IPS-15b (cell line): ENCODE results near the gene EFCAB12.
"Not testable (repeated sequence)": the region's sequence is repeated elsewhere in the genome, so short reads cannot be mapped to it uniquely, and the experiment has no call there.

Experiments used
- H3K27me3 ChIP-seq: one replicate; pipeline ENCODE4 v1.6.1; 2013; ENCODE audit warnings: low read length; ENCODE audit not compliant: control insufficient read depth, insufficient read depth
- H3K36me3 ChIP-seq: one replicate; pipeline ENCODE4 v1.6.1; 2013; ENCODE audit warnings: low read length; ENCODE audit not compliant: control insufficient read depth, insufficient read depth
- H3K4me1 ChIP-seq: one replicate; pipeline ENCODE4 v1.6.1; 2013; ENCODE audit warnings: mild to moderate bottlenecking, low read length; ENCODE audit not compliant: control insufficient read depth, insufficient read depth
- H3K4me3 ChIP-seq: one replicate; pipeline ENCODE4 v1.5.1; 2013; ENCODE audit warnings: low read depth, low read length
- H3K9ac ChIP-seq: one replicate; pipeline ENCODE4 v1.6.1; 2013; ENCODE audit warnings: low read depth, mild to moderate bottlenecking, low read length
- H3K9me3 ChIP-seq: one replicate; pipeline ENCODE4 v1.6.1; 2013; ENCODE audit warnings: mild to moderate bottlenecking, low read length; ENCODE audit not compliant: control insufficient read depth, insufficient read depth

The EFCAB12 gene

GRCh38 chr3:129416415-129416814, 12.0 kb downstream of the EFCAB12 start:
- Histone ChIP-seq H3K9me3 (no peaks in the 10 kb centered on the region), H3K27me3 (peaks cover 11% of the 10 kb centered on the region), H3K4me1 (no peaks in the 10 kb centered on the region), H3K36me3 (peaks cover 2% of the 10 kb centered on the region), H3K4me3 (no peak overlapping the region), H3K9ac (no peak overlapping the region)

DNA sequence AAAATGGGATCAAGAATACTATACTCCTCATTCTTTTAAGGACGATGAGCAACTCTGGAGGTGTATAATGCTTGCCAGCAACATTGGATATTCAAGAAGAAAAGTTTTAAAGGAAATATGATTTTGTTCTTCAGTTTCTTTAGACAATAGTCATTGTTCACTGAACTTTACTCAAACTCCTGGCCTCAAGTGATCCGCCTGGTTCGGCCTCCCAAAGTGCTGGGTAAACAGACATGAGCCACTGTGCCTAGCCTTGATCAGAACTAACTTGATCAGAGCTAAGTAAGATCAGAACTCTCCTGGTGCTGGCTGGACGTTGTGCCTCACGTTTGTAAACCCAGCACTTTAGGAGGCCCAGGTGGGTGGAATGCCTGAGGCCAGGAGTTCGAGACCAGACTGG, 12.6 kb downstream of the EFCAB12 start:
- peaks cover 2% of the 10 kb centered on the region for H3K36me3 ChIP-seq
- no peak overlapping the region for H3K4me3 ChIP-seq
- H3K27me3 ChIP-seq: peaks cover 8% of the 10 kb centered on the region
- no peak overlapping the region for H3K9ac ChIP-seq
- no peaks in the 10 kb centered on the region for H3K9me3 ChIP-seq
- H3K4me1 ChIP-seq: no peaks in the 10 kb centered on the region

GRCh38 chr3:129415378-129415777, 13.1 kb downstream of the EFCAB12 start:
- Histone ChIP-seq H3K9me3 (no peaks in the 10 kb centered on the region), H3K4me1 (no peaks in the 10 kb centered on the region), H3K27me3 (peaks cover 6% of the 10 kb centered on the region), H3K36me3 (peaks cover 2% of the 10 kb centered on the region), H3K4me3 (no peak overlapping the region), H3K9ac (no peak overlapping the region)

DNA sequence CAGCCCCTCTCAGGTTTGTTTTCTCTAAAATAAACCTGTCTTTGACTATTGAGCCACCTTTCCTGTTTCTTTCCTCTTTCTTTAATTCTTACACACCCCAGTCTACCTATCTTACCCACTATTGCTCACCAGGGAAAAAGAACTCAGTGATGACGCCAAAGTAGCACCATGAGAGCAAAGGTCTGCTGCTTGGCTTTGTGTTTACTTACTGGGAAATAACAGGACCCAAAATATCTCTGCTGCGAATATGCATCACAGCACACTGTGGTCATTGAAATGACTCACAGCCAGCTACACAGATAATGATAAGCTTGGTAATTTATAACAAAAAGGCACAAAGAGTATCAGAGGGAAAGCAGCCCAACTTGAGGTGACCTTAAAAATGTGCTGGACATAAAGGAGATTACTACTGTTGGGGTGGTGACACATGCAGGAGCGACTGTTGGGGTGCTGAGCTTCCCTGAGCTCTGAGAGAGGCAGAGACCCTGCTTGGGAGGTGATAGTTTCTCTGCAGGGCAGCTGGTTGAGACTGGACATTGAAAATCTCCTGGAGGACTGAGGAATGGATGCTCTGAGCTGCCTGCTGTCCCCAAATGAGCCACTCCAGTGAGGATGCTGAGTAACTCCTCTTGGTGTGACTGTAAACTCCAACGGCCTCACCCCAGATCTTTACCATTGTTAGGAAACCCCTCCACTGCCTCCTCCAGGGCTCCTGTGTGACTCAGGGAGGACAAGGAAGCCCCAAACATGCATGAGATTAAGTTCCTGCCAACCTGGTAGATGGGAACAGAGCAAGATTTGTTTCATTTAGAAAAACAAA, 14.5 kb downstream of the EFCAB12 start:
- Histone ChIP-seq H3K9me3 (no peaks in the 10 kb centered on the region), H3K27me3 (peaks cover 4% of the 10 kb centered on the region), H3K4me1 (no peaks in the 10 kb centered on the region), H3K4me3 (no peak overlapping the region), H3K9ac (no peak overlapping the region), H3K36me3 (peaks cover 2% of the 10 kb centered on the region)

DNA sequence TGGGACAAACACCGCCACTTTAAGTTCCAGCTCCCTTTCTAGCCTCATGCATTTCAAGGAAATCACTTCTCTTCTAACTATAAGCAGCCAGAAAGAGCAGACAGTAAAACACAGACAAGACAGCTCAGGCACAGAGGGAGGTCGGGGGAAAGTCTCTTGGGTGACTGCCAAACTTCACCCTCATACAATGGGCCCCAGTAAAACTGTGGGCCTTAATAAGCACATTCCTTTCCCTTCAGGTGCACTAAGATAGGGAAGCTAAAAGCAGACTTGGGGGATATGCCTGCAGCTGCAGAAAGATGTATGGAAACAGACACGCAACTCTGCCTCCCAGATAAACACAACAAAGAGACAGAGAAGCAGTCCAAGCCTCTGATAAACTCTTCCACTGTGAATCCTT, 15.2 kb downstream of the EFCAB12 start:
- not testable (repeated sequence) for H3K4me3 ChIP-seq, H3K9ac ChIP-seq, H3K4me1 ChIP-seq, H3K27me3 ChIP-seq, H3K36me3 ChIP-seq, H3K9me3 ChIP-seq

- Histone ChIP-seq H3K9ac (no peak overlapping the region), H3K4me3 (no peak overlapping the region)
Measured at GRCh38 chr3:129412542-129413198, 15.8 kb downstream of the EFCAB12 start.

GRCh38 chr3:129410971-129411370, 17.5 kb downstream of the EFCAB12 start:
- H3K36me3 ChIP-seq: no peaks in the 10 kb centered on the region
- H3K9me3 ChIP-seq: no peaks in the 10 kb centered on the region
- peaks cover 2% of the 10 kb centered on the region for H3K27me3 ChIP-seq
- H3K4me3 ChIP-seq: no peak overlapping the region
- H3K4me1 ChIP-seq: no peaks in the 10 kb centered on the region
- no peak overlapping the region for H3K9ac ChIP-seq

More at GRCh38 chr3:129412542-129413198, 15.8 kb downstream of the EFCAB12 start:
- Histone ChIP-seq H3K36me3 (no peaks in the 10 kb centered on the region), H3K4me1 (no peaks in the 10 kb centered on the region), H3K27me3 (peaks cover 2% of the 10 kb centered on the region), H3K9me3 (no peaks in the 10 kb centered on the region)

DNA sequence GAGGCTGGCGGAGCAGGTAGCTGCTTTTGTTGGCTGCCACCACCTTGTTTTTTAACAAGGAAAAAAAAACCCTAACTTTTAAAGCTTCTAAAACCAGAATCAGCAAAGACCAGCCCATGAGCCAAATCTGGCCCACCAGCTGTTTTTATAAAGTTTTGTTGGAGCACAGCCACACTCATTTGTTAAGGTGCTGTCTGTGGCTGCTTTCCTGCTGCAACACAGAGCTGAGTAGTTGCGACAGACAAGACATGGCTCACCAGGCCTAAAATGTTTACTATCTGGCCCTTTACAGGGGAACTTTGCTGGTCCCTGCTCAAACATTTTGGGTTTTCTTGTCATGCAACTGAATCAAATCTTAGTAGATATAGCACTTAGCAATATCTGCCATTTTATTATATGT, 18.9 kb downstream of the EFCAB12 start:
- Histone ChIP-seq H3K9ac (no peak overlapping the region), H3K9me3 (no peaks in the 10 kb centered on the region)

DNA sequence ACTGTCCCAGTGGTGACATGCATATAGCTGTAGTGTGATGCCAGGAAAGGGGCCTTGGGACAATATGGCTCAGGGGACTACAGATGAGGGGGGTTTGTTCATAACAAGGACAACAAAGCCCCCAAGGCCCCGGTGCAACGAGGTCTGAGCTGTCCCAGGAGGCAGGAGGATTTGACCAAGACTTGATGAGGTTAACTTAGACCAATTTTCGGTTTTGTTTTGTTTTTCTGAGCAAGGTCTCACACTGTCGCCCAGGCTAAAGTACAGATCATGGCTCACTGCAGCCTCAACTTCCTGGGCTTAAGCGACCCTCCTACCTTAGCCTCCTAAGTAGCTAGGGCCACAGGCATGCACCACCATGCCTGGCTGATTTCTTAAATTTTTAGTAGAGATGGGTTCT, 23.8 kb downstream of the EFCAB12 start:
- Histone ChIP-seq H3K4me1 (no peaks in the 10 kb centered on the region), H3K4me3 (no peak overlapping the region), H3K27me3 (no peaks in the 10 kb centered on the region), H3K36me3 (no peaks in the 10 kb centered on the region), H3K9me3 (no peaks in the 10 kb centered on the region), H3K9ac (no peak overlapping the region)

More for the DNA sequence above, 18.9 kb downstream of the EFCAB12 start:
- no peaks in the 10 kb centered on the region for H3K27me3 ChIP-seq
- no peaks in the 10 kb centered on the region for H3K36me3 ChIP-seq
- H3K4me1 ChIP-seq: no peaks in the 10 kb centered on the region
- no peak overlapping the region for H3K4me3 ChIP-seq

DNA sequence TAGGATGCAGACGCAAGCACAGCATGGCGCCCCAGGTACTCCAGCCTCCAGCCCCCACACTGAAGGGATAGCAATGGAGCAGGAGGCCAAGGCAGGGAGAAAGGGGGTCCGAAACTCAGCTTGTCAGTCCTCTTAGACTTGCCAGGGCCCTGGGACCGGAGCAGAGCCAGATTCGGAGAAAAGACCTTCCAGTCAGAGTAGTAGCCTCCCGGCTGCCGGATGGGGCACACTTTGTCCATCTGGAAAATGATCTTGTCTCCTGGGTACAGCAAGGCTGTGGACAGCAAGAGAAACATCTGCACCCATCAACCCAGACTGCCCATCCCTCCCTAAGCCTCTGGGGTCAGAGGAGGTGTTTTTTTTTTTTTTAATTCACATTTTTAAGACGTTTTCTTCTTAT, 24.3 kb downstream of the EFCAB12 start:
- no peaks in the 10 kb centered on the region for H3K36me3 ChIP-seq

GRCh38 chr3:129403450-129403849, 25.0 kb downstream of the EFCAB12 start:
- H3K9ac ChIP-seq: no peak overlapping the region
- H3K4me3 ChIP-seq: no peak overlapping the region
- no peaks in the 10 kb centered on the region for H3K27me3 ChIP-seq
- no peaks in the 10 kb centered on the region for H3K4me1 ChIP-seq
- no peaks in the 10 kb centered on the region for H3K9me3 ChIP-seq
- H3K36me3 ChIP-seq: no peaks in the 10 kb centered on the region

More for the DNA sequence above, 24.3 kb downstream of the EFCAB12 start:
- Histone ChIP-seq H3K9ac (no peak overlapping the region), H3K9me3 (no peaks in the 10 kb centered on the region), H3K27me3 (no peaks in the 10 kb centered on the region), H3K4me1 (no peaks in the 10 kb centered on the region), H3K4me3 (no peak overlapping the region)

DNA sequence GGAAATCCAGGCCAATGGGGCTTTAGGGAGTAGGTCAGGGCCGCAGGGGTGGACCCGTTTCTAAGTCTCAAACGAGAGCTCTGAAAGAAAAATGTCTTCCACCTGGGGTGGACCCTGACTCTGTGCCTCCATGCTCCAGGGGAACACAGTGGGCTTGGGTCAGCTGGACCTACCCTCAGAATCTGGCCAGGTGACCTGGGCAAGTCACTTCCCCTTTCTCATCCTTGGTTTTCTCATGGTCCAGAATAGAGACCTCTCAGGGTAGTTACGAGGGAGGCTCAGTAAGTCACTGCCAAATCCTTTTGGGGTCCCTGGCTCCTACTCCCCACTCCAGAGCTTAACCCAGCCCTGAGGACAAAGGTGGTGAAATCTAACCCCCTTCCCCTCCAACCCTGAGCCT, 25.8 kb downstream of the EFCAB12 start:
- Histone ChIP-seq H3K4me1 (no peaks in the 10 kb centered on the region), H3K9me3 (no peaks in the 10 kb centered on the region), H3K9ac (no peak overlapping the region), H3K36me3 (no peaks in the 10 kb centered on the region), H3K4me3 (no peak overlapping the region), H3K27me3 (no peaks in the 10 kb centered on the region)
